Esophagus (tissue), 2 donors: ENCODE measurements around the gene SLFN12. TPM values are rescaled to one million over a fixed set of nuclear protein-coding genes. Genes with fewer than 3 reads are reported as not detected.
"Not testable (repeated sequence)": the region's sequence is repeated elsewhere in the genome, so short reads cannot be mapped to it uniquely, and the experiment has no call there.

Experiments used
- H3K27ac ChIP-seq, 2 donors: one replicate each; pipeline ENCODE4 v1.5.1; 2013; ENCODE audit warnings: low read depth in 2 of 2, mild to moderate bottlenecking in 2 of 2, inconsistent platforms in 1 of 2, low read length in 1 of 2, moderate library complexity in 1 of 2
- H3K27me3 ChIP-seq, 2 donors: one replicate each; pipeline ENCODE4 v1.6.1; 2013; ENCODE audit warnings: low read length in 2 of 2, control low read depth in 1 of 2, mild to moderate bottlenecking in 1 of 2; ENCODE audit not compliant: insufficient read depth in 2 of 2, control insufficient read depth in 1 of 2
- H3K36me3 ChIP-seq, 2 donors: one replicate each; pipeline ENCODE4 v1.6.1; 2013; ENCODE audit warnings: low read length in 1 of 2; ENCODE audit not compliant: control insufficient read depth in 2 of 2, insufficient read depth in 2 of 2
- H3K4me1 ChIP-seq, 2 donors: one replicate each; pipeline ENCODE4 v1.6.1; 2013; ENCODE audit warnings: low read length in 1 of 2; ENCODE audit not compliant: control insufficient read depth in 2 of 2, insufficient read depth in 2 of 2
- H3K4me3 ChIP-seq, 2 donors: one replicate each; pipeline ENCODE4 v1.5.1; 2013; ENCODE audit warnings: low read length in 2 of 2, mild to moderate bottlenecking in 2 of 2, low read depth in 1 of 2, moderate library complexity in 1 of 2
- H3K9me3 ChIP-seq, 2 donors: one replicate each; pipeline ENCODE4 v1.6.1; 2013; ENCODE audit warnings: mild to moderate bottlenecking in 2 of 2, low read depth in 1 of 2, low read length in 1 of 2, moderate library complexity in 1 of 2; ENCODE audit not compliant: control insufficient read depth in 2 of 2, insufficient read depth in 1 of 2
- WGBS, 2 donors: extraction: QIAGEN DNeasy Blood & Tissue Kit; methylation state at CpG; one replicate each; pipeline ENCODE4 v1.1.7; 2013; 5-methylcytosine and 5-hydroxymethylcytosine counted together
- polyA plus RNA-seq, 2 donors: library from polyadenylated mRNA; stranded (reverse); fragments of 200-250 nt; gene quantifications; one replicate each; pipeline ENCODE4 v1.2.3, GENCODE V29; 2013
- donor health status: healthy with polysubstance abuse.
- donor health status: Bipolar disorder and iron deficiency.

Gene SLFN12
- polyA plus RNA-seq, 2 donors = 1.9 to 2.0 TPM

DNA sequence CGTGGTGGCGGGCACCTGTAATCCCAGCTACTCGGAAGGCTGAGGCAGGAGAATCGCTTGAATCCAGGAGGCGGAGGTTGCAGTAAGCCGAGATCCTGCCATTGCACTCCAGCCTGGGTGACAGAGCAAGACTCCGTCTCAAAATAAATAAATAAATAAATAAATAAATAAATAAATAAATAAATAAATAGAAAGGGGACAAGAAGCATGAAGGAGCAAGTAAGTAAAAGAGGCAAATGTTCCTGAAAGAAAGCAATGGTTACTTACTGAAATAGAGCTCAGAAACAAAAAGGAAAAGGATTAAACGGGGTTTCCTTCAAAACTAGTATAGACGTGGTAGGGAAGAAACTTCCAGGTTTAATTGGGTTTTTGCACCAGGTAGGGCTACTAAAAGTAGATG is 11.2 kb downstream of the SLFN12 start:
- not testable (repeated sequence) for H3K4me3 ChIP-seq, H3K36me3 ChIP-seq, H3K27me3 ChIP-seq, H3K9me3 ChIP-seq, H3K27ac ChIP-seq, H3K4me1 ChIP-seq
- WGBS, 2 donors = 97 to 98% methylated on average over 9 of the region's 9 CpGs

DNA sequence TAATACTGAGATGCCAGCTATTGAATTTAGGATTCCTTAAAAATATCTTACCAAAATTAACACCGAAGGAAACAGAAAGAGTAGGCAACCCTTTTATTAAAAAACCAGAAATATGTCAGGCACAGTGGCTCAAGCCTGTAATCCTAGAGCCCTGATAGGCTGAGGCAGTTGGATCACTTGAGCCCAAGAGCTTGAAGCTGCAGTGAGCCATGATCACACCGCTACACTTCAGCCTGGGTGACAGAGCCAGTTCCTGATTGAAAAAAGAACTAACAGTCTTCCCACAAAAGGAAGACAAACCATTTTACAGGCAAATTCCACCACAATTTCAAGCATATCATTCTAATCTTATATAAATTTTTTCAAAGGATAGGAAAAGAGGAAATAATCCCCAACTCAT is 15.6 kb downstream of the SLFN12 start:
- Histone ChIP-seq H3K27me3 (no peaks in the 10 kb centered on the region), H3K4me3 (no peak overlapping the region), H3K27ac (no peak overlapping the region), H3K36me3 (no peaks in the 10 kb centered on the region), H3K4me1 (no peaks in the 10 kb centered on the region), H3K9me3 (no peaks in the 10 kb centered on the region)
- WGBS, 2 donors = 91 to 95% methylated on average over 2 of the region's 2 CpGs

- H3K27me3 ChIP-seq, H3K4me1 ChIP-seq, H3K36me3 ChIP-seq, H3K9me3 ChIP-seq, H3K4me3 ChIP-seq, H3K27ac ChIP-seq: not testable (repeated sequence)
- WGBS, 2 donors = 96 to 97% methylated on average over 2 of the region's 2 CpGs
Measured at GRCh38 chr17:35414707-35415106, 17.6 kb downstream of the SLFN12 start.

GRCh38 chr17:35414247-35414646 is 18.1 kb downstream of the SLFN12 start:
- no peaks in the 10 kb centered on the region for H3K9me3 ChIP-seq
- H3K27ac ChIP-seq = no peak overlapping the region
- peaks cover 3 to 4% of the 10 kb centered on the region in 2 donors for H3K36me3 ChIP-seq
- H3K27me3 ChIP-seq = no peaks in the 10 kb centered on the region
- WGBS, 2 donors = 96 to 97% methylated on average over 1 of the region's 1 CpG
- H3K4me3 ChIP-seq = no peak overlapping the region
- no peaks in the 10 kb centered on the region for H3K4me1 ChIP-seq

- Histone ChIP-seq H3K36me3 (peaks cover 3 to 4% of the 10 kb centered on the region in 2 donors), H3K4me3 (no peak overlapping the region), H3K27ac (no peak overlapping the region), H3K27me3 (no peaks in the 10 kb centered on the region), H3K9me3 (peaks cover 0 to 3% of the 10 kb centered on the region in 2 donors), H3K4me1 (no peaks in the 10 kb centered on the region)
- WGBS, 2 donors = 89 to 92% methylated on average over 26 of the region's 26 CpGs
Measured at GRCh38 chr17:35407531-35407930, 24.8 kb downstream of the SLFN12 start.

GRCh38 chr17:35406568-35406967 is 25.7 kb downstream of the SLFN12 start:
- H3K27me3 ChIP-seq = no peaks in the 10 kb centered on the region
- peaks cover 3 to 4% of the 10 kb centered on the region in 2 donors for H3K36me3 ChIP-seq
- 82 to 84% methylated on average over 1 of the region's 1 CpG for WGBS, 2 donors
- no peak overlapping the region for H3K27ac ChIP-seq
- H3K4me1 ChIP-seq = no peaks in the 10 kb centered on the region
- peaks cover 0 to 3% of the 10 kb centered on the region in 2 donors for H3K9me3 ChIP-seq
- no peak overlapping the region for H3K4me3 ChIP-seq

GRCh38 chr17:35404360-35404759 is 27.9 kb downstream of the SLFN12 start:
- H3K36me3 ChIP-seq = no peaks in the 10 kb centered on the region
- no peak overlapping the region for H3K4me3 ChIP-seq
- H3K27ac ChIP-seq = no peak overlapping the region
- H3K4me1 ChIP-seq = no peaks in the 10 kb centered on the region
- H3K27me3 ChIP-seq = no peaks in the 10 kb centered on the region
- peaks cover 0 to 3% of the 10 kb centered on the region in 2 donors for H3K9me3 ChIP-seq
- WGBS, 2 donors = 80 to 82% methylated on average over 1 of the region's 1 CpG

GRCh38 chr17:35393783-35394182 is 38.5 kb downstream of the SLFN12 start:
- not testable (repeated sequence) for H3K36me3 ChIP-seq, H3K9me3 ChIP-seq, H3K4me1 ChIP-seq, H3K4me3 ChIP-seq, H3K27ac ChIP-seq, H3K27me3 ChIP-seq
- WGBS, 2 donors = 92% methylated on average over 13 of the region's 13 CpGs

- Histone ChIP-seq H3K27me3 (peaks cover 0 to 3% of the 10 kb centered on the region in 2 donors), H3K9me3 (no peaks in the 10 kb centered on the region), H3K4me3 (no peak overlapping the region), H3K4me1 (no peaks in the 10 kb centered on the region), H3K36me3 (no peaks in the 10 kb centered on the region), H3K27ac (no peak overlapping the region)
- 48 to 65% methylated on average over 2 of the region's 2 CpGs for WGBS, 2 donors
Measured at GRCh38 chr17:35390663-35391062, 41.6 kb downstream of the SLFN12 start.

DNA sequence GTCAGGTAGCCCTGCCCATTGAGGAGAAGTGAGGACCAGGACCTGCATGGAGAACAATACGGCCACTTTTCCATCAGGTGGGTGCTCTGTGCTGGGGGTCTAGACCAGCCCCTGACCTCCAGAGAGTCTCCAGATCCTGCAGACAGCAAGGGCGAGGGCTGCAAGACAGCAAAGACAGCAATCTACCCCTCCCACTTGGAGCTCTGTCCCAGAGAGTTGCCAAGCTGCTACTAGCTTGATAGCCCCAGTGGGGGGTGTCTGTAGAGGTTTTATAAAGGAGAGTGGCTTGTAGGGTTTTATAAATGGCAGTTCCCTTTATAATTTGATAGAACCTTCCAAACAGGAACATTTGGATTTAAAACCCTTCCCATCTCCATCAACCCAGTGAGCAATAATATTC is 42.1 kb downstream of the SLFN12 start:
- no peaks in the 10 kb centered on the region for H3K9me3 ChIP-seq
- no peak overlapping the region for H3K4me3 ChIP-seq
- 73 to 92% methylated on average over 2 of the region's 2 CpGs for WGBS, 2 donors
- no peaks in the 10 kb centered on the region for H3K36me3 ChIP-seq
- H3K27me3 ChIP-seq = peaks cover 0 to 3% of the 10 kb centered on the region in 2 donors
- no peak overlapping the region for H3K27ac ChIP-seq
- H3K4me1 ChIP-seq = no peaks in the 10 kb centered on the region
